Astrocyte of the cerebellum (primary cell): ENCODE data around the gene PCDHA2.

Experiments
- DNase-seq: peaks from one replicate; pipeline ENCODE4 v3.0.0-alpha.2; 2011; ENCODE audit warnings: low read depth
- H3K4me3 ChIP-seq: 2 replicates; pipeline ENCODE4 v1.5.1; 2011; ENCODE audit warnings: mild to moderate bottlenecking, low read depth, low read length, moderate library complexity
- in situ Hi-C: cut with HindIII; loops from 2 replicates; pipeline ENCODE4 v1.10.0; 2017; ENCODE audit warnings: low sequenced_read_pairs
- TF ChIP-seq, protein P1 (sequence below): IDR thresholded peaks from 2 replicates; pipeline ENCODE4 v1.5.1; 2012; ENCODE audit warnings: low read length, low read depth, moderate library complexity, mild to moderate bottlenecking; ENCODE audit errors: missing control alignments

PCDHA2 gene

DNA sequence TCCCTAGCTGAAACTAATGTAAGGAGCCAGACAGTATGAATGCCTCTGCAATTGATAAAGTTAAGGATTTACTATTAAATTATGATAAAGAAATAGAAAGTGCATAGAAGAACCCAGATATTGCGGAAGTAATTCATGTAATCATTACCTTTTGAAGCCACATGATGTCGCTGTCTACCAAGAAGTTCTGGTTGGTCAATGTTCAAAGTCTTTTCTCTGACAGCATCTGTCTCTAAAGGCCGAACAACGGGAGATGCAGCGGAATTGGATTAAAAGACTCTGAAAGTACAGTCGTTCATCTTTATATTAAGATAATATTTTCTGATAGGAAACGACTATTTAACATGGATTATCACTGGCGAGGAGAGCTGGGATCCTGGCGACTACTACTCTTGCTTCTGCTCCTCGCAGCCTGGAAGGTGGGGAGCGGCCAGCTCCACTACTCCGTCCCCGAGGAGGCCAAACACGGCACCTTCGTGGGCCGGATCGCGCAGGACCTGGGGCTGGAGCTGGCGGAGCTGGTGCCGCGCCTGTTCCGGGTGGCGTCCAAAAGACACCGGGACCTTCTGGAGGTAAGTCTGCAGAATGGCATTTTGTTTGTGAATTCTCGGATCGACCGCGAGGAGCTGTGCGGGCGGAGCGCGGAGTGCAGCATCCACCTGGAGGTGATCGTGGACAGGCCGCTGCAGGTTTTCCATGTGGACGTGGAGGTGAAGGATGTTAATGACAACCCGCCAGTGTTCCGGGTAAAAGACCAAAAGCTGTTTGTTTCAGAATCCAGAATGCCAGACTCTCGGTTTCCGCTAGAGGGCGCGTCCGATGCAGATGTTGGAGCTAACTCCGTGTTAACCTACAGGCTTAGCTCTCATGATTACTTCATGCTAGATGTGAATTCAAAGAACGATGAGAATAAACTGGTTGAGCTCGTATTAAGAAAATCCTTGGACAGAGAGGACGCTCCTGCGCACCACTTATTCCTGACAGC lies 46.6 kb downstream of the PCDHA2 start, which contains the start of gene PCDHA8:
PCDHA8 (plus strand) TSS at position 210 of the 985 bp plus-strand sequence; CDS start at position 345, 135 bp downstream.
- DNase-seq = no peak
- in situ Hi-C loops = no loop called here
- TF ChIP-seq, protein P1, sequence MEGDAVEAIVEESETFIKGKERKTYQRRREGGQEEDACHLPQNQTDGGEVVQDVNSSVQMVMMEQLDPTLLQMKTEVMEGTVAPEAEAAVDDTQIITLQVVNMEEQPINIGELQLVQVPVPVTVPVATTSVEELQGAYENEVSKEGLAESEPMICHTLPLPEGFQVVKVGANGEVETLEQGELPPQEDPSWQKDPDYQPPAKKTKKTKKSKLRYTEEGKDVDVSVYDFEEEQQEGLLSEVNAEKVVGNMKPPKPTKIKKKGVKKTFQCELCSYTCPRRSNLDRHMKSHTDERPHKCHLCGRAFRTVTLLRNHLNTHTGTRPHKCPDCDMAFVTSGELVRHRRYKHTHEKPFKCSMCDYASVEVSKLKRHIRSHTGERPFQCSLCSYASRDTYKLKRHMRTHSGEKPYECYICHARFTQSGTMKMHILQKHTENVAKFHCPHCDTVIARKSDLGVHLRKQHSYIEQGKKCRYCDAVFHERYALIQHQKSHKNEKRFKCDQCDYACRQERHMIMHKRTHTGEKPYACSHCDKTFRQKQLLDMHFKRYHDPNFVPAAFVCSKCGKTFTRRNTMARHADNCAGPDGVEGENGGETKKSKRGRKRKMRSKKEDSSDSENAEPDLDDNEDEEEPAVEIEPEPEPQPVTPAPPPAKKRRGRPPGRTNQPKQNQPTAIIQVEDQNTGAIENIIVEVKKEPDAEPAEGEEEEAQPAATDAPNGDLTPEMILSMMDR = no peak
- H3K4me3 ChIP-seq = no peak within 1 kb of the TSS

DNA sequence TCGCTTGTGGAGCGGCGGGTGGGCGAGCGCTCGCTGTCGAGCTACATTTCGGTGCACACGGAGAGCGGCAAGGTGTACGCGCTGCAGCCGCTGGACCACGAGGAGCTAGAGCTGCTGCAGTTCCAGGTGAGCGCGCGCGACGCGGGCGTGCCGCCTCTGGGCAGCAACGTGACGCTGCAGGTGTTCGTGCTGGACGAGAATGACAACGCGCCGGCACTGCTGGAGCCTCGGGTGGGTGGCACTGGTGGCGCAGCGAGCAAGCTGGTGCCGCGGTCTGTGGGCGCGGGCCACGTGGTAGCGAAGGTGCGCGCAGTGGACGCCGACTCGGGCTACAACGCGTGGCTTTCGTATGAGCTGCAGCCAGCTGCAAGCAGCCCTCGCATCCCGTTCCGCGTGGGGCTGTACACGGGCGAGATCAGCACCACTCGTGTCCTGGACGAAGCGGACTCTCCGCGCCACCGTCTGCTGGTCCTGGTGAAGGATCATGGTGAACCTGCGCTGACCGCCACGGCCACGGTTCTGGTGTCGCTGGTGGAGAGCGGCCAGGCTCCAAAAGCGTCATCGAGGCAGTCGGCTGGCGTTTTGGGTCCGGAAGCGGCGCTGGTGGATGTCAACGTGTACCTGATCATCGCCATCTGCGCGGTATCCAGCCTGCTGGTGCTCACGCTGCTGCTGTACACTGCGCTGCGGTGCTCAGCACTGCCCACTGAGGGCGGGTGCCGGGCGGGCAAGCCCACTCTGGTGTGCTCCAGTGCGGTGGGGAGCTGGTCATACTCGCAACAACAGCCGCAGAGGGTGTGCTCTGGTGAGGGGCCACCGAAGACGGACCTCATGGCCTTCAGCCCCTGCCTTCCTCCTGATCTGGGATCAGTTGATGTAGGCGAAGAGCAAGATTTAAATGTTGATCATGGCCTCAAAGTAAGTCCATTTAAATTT lies 48.4 kb downstream of the PCDHA2 start:
- H3K4me3 ChIP-seq = no peak overlapping the region
- TF ChIP-seq, protein P1 = no peak
- in situ Hi-C loops = no loop called here
- DNase-seq = no peak
